ENCODE results near the gene ITPR1.

Gene ITPR1

DNA sequence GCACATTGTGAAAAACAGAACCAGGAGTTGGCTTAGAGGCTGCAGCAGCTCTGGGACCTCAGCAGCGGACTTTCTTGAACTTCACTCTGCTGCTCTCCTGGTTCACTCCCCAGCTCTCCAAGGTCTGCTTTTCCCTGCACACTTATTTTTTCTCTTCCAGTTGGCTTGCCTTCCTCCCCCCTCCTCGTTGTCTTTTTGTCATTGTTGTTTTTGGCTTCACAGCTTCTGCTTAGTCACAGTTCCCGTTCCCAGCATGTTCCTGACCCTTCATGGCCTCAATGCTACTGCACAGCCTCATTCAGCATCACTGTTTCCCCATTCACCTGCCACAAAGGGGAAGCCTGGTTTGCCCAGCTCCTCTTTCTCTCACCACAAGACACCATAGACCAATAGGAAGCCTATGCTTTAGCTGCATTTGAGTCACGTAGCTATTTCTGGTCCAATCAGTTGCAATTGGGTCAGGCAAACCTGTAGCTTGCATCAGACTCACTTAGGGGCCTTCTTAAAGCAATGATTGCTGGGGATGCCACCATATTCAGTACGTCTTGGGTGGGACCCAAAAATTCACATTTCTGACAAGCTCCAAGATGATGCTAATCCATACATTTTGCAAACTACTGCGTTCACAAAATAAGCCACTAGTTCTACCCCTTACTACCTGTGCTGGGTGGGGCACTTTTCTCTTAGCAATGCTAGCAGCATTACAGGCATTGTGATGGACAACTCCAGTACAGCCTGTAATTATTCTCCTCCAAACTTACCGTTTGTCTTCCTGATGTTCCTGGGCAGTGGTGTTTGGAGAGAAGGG is 18.3 kb upstream of the ITPR1 start:
- Histone ChIP-seq H3K9ac (ENCODE audit: low read length) (no peak overlapping the region), H3K27me3 (ENCODE audit: insufficient read depth, low read length) (no peaks in the 10 kb centered on the region), H3F3A (ENCODE audit: insufficient read depth, low read length) (no peaks in the 10 kb centered on the region; the same call in 1 of the 2 replicates), H2AFZ (ENCODE audit: low read length) (no peak overlapping the region), H3K4me2 (ENCODE audit: low read length) (no peak overlapping the region), H3K27ac (ENCODE audit: low read depth, low read length, poor library complexity, severe bottlenecking) (no peak overlapping the region), H3K9me3 (ENCODE audit: low read length) (no peaks in the 10 kb centered on the region), H3K4me3 (ENCODE audit: low read depth, low read length, poor library complexity, severe bottlenecking) (no peak overlapping the region), H3K9me2 (ENCODE audit: low read depth, low read length) (no peaks in the 10 kb centered on the region), H3K36me3 (ENCODE audit: insufficient read depth, low read length) (no peaks in the 10 kb centered on the region), H3K79me2 (ENCODE audit: insufficient read depth, low read length) (no peaks in the 10 kb centered on the region), H4K20me1 (ENCODE audit: insufficient read depth, low read length) (no peaks in the 10 kb centered on the region), H3K4me1 (ENCODE audit: insufficient read depth, low read length, severe bottlenecking) (no peaks in the 10 kb centered on the region)
- TF ChIP-seq EZH2 (IDR thresholded peaks at IDR 0.05; ENCODE audit: borderline replicate concordance, low read length), result no peak
- TF ChIP-seq, protein P1, sequence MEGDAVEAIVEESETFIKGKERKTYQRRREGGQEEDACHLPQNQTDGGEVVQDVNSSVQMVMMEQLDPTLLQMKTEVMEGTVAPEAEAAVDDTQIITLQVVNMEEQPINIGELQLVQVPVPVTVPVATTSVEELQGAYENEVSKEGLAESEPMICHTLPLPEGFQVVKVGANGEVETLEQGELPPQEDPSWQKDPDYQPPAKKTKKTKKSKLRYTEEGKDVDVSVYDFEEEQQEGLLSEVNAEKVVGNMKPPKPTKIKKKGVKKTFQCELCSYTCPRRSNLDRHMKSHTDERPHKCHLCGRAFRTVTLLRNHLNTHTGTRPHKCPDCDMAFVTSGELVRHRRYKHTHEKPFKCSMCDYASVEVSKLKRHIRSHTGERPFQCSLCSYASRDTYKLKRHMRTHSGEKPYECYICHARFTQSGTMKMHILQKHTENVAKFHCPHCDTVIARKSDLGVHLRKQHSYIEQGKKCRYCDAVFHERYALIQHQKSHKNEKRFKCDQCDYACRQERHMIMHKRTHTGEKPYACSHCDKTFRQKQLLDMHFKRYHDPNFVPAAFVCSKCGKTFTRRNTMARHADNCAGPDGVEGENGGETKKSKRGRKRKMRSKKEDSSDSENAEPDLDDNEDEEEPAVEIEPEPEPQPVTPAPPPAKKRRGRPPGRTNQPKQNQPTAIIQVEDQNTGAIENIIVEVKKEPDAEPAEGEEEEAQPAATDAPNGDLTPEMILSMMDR (IDR thresholded peaks at IDR 0.05; ENCODE audit: low read length), result no peak

DNA sequence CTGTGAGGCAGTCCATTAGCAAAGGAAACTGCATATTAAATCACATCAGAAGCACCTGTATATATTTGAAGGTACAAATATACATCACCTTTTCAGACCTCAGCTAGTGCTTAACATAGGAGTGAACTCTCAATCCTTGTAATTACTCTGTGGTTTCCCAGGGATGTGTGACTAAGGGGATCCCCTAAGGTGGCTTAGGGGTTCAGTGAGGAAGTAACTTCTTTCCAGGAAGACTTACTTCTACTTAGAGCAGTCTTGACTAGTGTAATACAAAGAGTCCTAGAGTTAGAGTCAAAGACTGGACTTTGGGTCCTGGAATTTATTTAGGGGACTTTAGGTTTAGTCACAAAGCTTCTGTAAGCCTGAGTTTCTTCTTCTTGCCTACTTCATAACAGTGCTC is 17.3 kb upstream of the ITPR1 start:
- Histone ChIP-seq H3K27ac (ENCODE audit: low read depth, low read length, poor library complexity, severe bottlenecking) (no peak overlapping the region), H3K9me2 (ENCODE audit: low read depth, low read length) (no peaks in the 10 kb centered on the region), H3K27me3 (ENCODE audit: insufficient read depth, low read length) (no peaks in the 10 kb centered on the region), H3K79me2 (ENCODE audit: insufficient read depth, low read length) (no peaks in the 10 kb centered on the region), H4K20me1 (ENCODE audit: insufficient read depth, low read length) (no peaks in the 10 kb centered on the region), H3K4me2 (ENCODE audit: low read length) (no peak overlapping the region), H3K4me1 (ENCODE audit: insufficient read depth, low read length, severe bottlenecking) (no peaks in the 10 kb centered on the region), H3F3A (ENCODE audit: insufficient read depth, low read length) (no peaks in the 10 kb centered on the region; the same call in 1 of the 2 replicates), H2AFZ (ENCODE audit: low read length) (no peak overlapping the region), H3K36me3 (ENCODE audit: insufficient read depth, low read length) (no peaks in the 10 kb centered on the region), H3K9me3 (ENCODE audit: low read length) (no peaks in the 10 kb centered on the region), H3K9ac (ENCODE audit: low read length) (no peak overlapping the region), H3K4me3 (ENCODE audit: low read depth, low read length, poor library complexity, severe bottlenecking) (no peak overlapping the region)
- no peak for TF ChIP-seq EZH2 (IDR thresholded peaks at IDR 0.05; ENCODE audit: borderline replicate concordance, low read length)
- TF ChIP-seq, protein P1 (IDR thresholded peaks at IDR 0.05; ENCODE audit: low read length), result no peak

DNA sequence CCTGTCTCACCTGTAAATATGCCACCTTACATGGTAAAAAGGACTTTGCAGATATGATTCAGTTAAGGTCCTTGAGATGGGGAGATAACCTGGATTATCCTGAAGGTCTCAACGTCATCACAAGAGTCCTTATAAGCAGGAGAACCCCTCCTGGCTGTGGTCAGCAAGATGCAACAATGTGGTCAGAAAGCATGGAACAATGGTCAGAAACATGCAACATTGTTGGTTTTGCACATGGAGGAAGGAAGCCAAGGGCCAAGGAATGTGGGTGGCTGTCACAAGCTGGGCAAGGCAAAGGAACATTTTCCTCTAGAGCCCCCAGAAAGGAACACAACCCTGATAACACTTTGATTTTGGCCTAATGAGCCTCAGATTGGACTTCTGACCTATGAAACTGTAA is 16.7 kb upstream of the ITPR1 start:
- Histone ChIP-seq H3K27me3 (ENCODE audit: insufficient read depth, low read length) (no peaks in the 10 kb centered on the region), H3F3A (ENCODE audit: insufficient read depth, low read length) (no peaks in the 10 kb centered on the region; the same call in 1 of the 2 replicates), H2AFZ (ENCODE audit: low read length) (no peak overlapping the region), H3K9me2 (ENCODE audit: low read depth, low read length) (no peaks in the 10 kb centered on the region), H3K4me1 (ENCODE audit: insufficient read depth, low read length, severe bottlenecking) (no peaks in the 10 kb centered on the region), H3K9me3 (ENCODE audit: low read length) (no peaks in the 10 kb centered on the region), H3K79me2 (ENCODE audit: insufficient read depth, low read length) (no peaks in the 10 kb centered on the region), H3K4me3 (ENCODE audit: low read depth, low read length, poor library complexity, severe bottlenecking) (no peak overlapping the region), H3K4me2 (ENCODE audit: low read length) (no peak overlapping the region), H3K27ac (ENCODE audit: low read depth, low read length, poor library complexity, severe bottlenecking) (no peak overlapping the region), H3K36me3 (ENCODE audit: insufficient read depth, low read length) (no peaks in the 10 kb centered on the region), H3K9ac (ENCODE audit: low read length) (no peak overlapping the region), H4K20me1 (ENCODE audit: insufficient read depth, low read length) (no peaks in the 10 kb centered on the region)
- TF ChIP-seq, protein P1 (IDR thresholded peaks at IDR 0.05; ENCODE audit: low read length), result no peak
- TF ChIP-seq EZH2 (IDR thresholded peaks at IDR 0.05; ENCODE audit: borderline replicate concordance, low read length), result no peak
